HuH-7.5 (cell line): Measurements from ENCODE around the gene ELFN2.

Experiments used
- DNase-seq: peaks from one replicate; pipeline ENCODE4 v3.0.0; 2011; ENCODE audit warnings: low spot score

ELFN2 gene

DNA sequence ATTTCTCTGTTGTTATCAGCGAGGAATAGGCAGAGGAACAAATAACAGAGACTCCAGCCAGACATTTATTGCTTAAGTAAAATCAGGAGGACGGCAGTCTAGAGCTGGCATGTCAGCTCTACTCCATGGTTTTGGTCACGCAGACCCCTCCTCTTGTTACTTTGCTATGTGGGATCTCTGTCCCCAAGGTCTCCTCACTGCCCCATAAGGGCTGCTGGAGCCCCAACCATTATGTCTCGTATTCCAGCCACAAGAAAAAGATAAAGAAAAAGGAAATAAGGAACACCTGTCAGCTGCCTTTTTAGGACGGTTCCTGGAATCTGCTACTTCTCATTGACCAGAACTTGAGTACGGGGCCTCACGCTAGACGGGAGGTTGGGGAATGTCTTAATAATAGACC is 70.4 kb downstream of the ELFN2 start:
- no peak for DNase-seq

DNA sequence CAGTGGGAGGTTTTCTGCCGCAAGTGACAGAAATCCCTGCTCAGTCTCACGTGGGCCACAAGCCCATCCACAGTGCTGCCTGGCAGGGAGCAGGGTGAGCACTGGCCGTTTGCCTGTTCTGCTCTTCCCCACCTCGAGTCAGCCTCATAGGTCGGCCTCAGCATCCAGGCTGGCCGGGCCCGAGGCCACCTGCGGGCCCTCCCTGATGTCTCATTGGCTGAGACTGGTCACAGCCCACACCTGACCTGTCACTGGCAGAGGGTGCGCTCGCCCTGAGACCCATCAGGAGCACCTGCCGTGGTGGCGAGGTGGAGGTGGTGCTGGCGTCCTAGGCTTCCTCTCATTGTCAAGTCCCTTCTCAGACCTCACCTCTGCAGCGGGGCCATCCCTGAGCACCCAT is 72.1 kb downstream of the ELFN2 start:
- no peak for DNase-seq

DNA sequence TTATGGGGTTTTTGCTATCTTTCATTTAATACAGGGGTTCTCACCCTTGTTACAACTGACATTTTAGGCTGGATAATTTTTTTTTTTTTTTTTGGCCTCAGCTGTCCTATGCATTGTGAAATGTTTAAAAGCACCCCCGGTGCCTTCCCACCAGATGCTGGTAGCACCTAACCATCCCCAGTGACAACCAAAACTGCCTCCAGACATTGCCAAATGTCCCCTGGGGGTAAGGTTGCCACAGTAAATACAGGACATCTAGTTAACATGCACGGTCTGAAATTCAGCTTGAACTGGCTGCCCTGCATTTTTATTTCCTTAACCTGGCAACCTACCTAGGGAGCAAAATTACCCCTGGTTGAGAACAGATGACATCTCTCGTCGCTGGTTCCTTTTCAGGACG is 72.6 kb downstream of the ELFN2 start:
- no peak for DNase-seq

DNA sequence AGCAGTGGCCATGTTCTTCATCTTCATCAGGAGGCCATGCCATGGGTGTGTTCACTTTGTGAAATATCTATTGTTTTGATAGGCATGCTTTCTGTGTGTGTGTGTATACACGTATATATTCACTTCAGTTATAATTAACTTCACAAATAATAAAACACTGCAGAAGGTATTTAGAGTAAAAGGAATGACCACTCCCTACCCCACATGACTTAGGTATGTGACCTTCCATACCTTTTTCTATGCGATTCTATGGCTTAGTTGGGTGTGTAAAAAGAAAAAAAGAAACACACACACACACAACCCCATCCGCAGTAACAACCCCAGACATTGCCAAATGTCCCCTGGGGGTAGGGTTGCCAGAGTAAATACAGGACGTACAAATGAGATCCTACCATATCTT is 73.0 kb downstream of the ELFN2 start:
- DNase-seq, result no peak

GRCh38 chr22:37353839-37354238 is 73.4 kb downstream of the ELFN2 start:
- no peak for DNase-seq

- no peak for DNase-seq
These were observed 74.8 kb downstream of the ELFN2 start for GRCh38 chr22:37352481-37352880.

- no peak for DNase-seq
These were observed 76.0 kb downstream of the ELFN2 start for GRCh38 chr22:37351232-37351631.

DNA sequence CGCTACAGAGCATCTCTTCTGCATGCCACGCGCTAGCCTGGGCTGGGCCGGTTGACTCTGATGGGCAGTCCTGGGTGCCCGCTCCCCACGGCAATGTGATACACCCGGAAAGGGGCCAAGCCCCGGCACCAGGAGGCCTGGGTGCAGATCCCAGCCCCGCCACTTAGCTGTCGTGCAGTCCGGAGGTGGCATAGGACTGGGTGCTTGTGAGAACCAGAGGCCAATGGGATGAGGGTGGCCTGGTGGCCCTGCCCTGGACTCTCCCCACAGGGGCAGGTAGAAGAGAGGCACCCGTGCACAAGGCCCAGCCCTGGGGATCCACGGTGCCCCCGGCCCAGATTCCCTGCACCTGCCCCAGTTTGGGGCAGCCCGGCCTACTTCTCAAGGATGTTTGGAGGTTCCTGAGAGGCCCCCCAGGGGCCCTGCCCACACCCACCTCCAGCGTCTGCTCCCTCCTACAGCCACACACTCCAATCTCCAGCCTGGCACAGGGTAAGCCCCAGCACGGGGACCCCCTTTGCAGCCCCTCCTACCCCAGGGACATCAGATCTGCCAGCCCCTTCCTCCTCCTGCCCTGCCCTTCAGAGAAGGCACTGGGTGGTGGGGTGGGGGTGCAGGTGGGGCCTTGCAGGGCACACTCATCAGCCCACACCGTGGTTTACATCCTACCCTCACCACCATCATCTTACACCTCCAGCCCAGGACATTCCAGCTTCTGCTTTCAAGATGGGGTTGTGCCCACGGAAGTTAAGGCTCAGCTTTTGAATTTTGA is 78.0 kb downstream of the ELFN2 start:
- DNase-seq, result no peak

GRCh38 chr22:37346505-37346895 is 80.8 kb downstream of the ELFN2 start:
- DNase-seq, result no peak

DNA sequence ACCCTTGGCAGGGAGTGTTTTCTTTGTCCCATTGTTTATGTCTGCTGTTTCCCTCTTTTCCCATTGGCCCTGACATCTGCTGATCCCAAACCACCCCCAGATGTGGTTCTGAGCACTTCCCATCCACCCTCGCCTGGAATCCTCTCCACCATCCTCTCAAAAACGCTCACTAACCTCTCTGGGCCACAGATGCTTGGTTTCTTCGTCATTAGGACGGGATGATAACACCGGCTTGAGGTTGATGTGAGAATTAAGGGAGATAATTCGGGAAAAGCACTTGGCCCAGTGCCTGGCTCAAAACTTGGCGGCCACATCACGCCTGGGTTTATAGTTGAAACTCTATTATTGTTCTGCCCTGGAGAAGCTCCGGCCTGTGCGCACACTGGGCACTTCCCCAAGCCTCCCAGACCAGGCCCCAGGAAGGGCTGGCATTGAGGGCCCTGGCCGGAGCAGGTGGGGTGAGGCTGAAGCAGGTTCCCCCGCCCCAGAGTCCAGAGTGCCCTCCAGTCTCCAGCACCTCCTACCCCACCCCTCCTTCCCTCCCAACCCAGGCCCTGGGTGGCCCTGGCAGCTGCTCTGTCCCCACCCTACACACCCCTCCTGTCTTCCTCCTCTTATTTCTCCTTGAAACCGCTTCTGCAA is 81.3 kb downstream of the ELFN2 start:
- no peak for DNase-seq

DNA sequence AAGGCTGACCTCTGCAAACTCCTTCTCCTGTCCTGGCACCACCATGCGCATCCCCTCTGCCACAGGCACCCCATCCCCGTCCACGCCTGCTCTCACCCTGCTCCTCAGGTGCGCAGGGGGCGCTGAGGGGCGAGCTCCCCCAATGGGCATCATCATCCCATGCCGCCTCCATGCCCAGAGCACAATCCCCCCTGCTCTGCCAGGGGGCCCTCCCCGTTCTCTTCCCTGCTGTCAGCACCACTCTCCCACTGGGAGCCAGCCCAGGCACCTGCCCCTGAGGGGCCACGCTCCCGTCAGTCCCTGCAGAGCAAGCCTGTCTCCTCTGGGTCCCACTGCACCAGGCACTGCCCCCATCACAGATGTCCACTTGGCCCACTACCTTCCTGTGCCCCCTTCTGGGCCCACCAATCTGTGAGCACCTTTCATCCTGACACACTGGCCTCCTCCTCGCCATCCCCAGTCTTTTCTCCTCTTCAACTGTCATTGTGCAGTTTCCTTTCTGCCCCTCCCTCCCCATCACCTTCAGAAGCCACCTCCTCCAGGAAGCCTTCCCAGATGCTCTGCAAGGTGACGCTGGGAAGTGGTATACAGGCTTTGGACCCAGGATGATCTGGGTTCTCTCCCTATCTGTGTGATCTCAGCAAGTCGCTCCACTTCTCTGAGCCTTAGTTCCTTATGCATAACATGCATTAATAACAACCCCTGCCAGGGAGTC is 82.4 kb downstream of the ELFN2 start:
- no peak for DNase-seq

- DNase-seq, result no peak
These were observed 83.2 kb downstream of the ELFN2 start for GRCh38 chr22:37343863-37344734.

GRCh38 chr22:37343348-37343747 is 83.9 kb downstream of the ELFN2 start:
- DNase-seq, result no peak

DNA sequence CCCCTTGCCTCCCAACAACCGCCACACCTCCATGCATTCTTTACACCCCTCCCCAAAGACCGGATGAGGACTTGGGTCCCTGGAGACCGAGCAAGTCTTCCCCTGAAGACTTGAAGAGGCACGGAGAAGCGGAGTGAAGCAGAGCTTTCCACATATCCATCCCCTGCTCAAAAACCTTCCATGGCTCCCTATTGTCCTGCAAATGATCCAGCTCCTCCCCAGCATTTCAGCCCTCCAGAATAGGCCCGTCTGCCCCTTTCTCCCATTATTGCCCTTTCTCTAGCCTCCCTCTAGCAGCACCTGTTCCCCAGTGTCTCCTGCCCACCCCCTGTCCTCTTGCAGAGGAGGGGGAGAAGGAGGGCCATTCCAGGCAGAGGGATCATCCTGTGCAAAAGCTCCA is 85.2 kb downstream of the ELFN2 start:
- no peak for DNase-seq

- DNase-seq, result no peak
These were observed 86.7 kb downstream of the ELFN2 start for GRCh38 chr22:37340331-37341262.

DNA sequence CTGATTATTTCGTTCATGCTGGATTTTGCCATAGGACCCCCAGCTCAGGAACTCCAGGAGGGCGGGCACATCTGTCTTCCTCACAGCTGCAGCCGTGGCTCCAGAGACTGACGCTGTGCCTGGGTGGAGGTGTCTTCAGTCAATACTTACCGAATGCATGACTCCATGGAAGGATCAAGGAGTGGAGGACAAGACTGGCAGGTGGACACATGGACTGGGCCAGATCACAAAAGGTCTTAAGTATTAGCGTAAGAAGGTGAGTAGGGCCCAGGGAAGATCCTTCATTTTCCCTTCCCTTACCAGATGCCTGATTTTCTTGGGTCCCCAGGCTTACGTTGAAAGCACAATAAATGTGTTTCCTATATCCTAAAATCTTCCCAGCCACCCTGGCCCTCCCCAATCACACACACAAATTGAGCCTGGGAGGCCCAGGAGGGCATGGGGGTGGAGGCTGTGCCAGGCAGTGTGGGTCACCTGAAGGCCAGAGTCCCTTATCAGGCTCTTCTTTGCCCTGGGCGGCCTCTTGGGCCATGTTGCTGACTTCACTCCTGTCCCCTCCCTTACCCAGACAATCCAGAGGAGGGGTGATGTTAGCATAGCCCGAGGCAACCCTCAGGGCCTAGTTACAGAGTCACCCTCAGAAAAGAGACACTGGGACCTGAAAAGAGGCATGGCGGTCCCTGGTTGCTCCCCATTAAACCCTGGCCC is 88.6 kb downstream of the ELFN2 start:
- no peak for DNase-seq

DNA sequence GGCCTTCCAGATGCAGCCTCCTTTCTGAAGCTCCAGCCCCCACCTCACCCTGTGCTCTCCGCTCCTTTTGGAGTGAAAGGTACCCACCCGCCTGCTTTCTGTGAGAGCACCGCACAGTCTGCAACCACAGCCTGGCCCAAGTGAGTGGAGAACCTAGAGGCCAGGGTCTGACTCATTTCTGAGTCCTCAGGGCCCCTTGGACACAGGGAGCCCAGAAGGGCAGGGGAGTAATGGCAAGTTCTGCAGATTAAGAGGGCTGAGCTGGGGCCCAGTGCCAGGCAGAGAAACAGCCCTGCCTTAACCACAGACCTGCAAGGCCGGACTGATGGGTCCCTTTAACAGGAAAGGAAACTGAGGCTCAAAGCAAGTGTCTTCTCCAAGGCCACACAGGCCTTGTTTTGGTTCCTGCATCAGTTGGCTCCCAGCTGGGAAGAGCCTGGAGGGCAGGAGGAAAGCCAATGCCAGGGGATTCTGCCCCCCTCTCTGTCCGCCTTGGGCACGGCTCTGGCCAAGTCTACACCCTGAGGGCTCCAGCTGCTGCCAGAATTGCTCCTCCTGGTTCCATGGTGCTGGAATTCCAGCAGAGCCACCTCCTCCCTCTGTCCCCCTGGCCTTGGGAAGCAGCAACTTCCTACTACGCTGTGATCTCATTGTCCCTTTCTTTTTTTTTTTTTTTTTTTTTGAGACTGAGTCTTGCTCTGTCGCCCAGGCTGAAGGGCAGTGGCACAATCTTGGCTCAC is 89.9 kb downstream of the ELFN2 start:
- no peak for DNase-seq

DNA sequence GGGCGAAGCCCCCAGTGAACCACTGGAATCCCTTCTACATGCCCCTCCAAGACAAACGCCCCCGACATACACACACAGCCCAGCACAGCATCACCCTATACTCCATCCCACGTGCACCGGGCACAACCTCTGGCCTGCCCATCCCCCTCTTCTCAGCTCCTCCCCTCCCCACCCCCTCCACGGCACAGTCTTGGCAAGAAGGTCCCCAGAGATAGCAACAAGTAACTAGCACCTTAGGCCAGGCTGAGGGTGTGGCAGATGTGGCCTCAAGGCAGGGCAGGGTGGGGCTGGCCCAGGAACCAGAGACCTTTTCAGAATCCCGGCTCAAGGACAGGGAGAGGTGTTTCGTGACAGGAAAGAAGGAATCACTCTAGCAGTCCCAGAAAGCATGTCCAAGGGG is 90.7 kb downstream of the ELFN2 start:
- no peak for DNase-seq

- DNase-seq, result no peak
These were observed 91.5 kb downstream of the ELFN2 start for GRCh38 chr22:37335806-37336199.
